ENCODE results near the gene CCP110. TPM values are rescaled to one million over a fixed set of nuclear protein-coding genes. Genes with fewer than 3 reads are reported as not detected.

The CCP110 gene
- total and polyA plus RNA-seq, 2 of the 13 experiments (the other 11 are each of a cell fraction or from before 2014, with no cell fraction given), result 10.0 to 11.1 TPM

- TF ChIP-seq ZBTB7A (CRISPR knock-in tag; IDR thresholded peaks at IDR 0.05) (no peak), ZNF777 (CRISPR knock-in tag; IDR thresholded peaks at IDR 0.05) (no peak), ZNF761 (CRISPR knock-in tag; conservative IDR thresholded peaks at IDR 0.05) (0 out of 2 replicates have a peak, but pooled peaks have one; percentile 75), MIER3 (CRISPR knock-in tag; IDR thresholded peaks at IDR 0.05; ENCODE audit: borderline replicate concordance) (0 out of 2 replicates have a peak, but pooled peaks have one; percentile 55), JUN (CRISPR knock-in tag; IDR thresholded peaks at IDR 0.05) (0 out of 2 replicates have a peak, but pooled peaks have one; percentile 41), SALL2 (CRISPR knock-in tag; IDR thresholded peaks at IDR 0.05) (peak; percentile 19; the same call in 1 of the 2 replicates), LBX2 (CRISPR knock-in tag; IDR thresholded peaks at IDR 0.05; ENCODE audit: borderline replicate concordance) (peak; percentile 93; the same call in 1 of the 2 replicates), MTA3 (CRISPR knock-in tag; IDR thresholded peaks at IDR 0.05) (no peak), ZKSCAN1 (IDR thresholded peaks at IDR 0.05; ENCODE audit: low read length) (no peak), ZNF326 (CRISPR knock-in tag; IDR thresholded peaks at IDR 0.05; ENCODE audit: borderline replicate concordance) (no peak), SMAD1 (CRISPR knock-in tag; IDR thresholded peaks at IDR 0.05; ENCODE audit: borderline replicate concordance, low read depth) (peak; percentile 76; the same call in 1 of the 2 replicates), MEIS2 (CRISPR knock-in tag; IDR thresholded peaks at IDR 0.05) (peak; percentile 56), ZNF292 (CRISPR knock-in tag; IDR thresholded peaks at IDR 0.05; ENCODE audit: borderline replicate concordance, low read depth) (no peak), ZNF530 (CRISPR knock-in tag; IDR thresholded peaks at IDR 0.05; ENCODE audit: low read depth) (no peak), BCL3 (CRISPR knock-in tag; IDR thresholded peaks at IDR 0.05) (no peak), ZNF709 (CRISPR knock-in tag; IDR thresholded peaks at IDR 0.05) (no peak), ZNF878 (CRISPR knock-in tag; IDR thresholded peaks at IDR 0.05) (no peak), ZSCAN9 (CRISPR knock-in tag; IDR thresholded peaks at IDR 0.05; ENCODE audit: borderline replicate concordance) (no peak), HMG20B (CRISPR knock-in tag; conservative IDR thresholded peaks at IDR 0.05) (no peak), NR0B2 (CRISPR knock-in tag; IDR thresholded peaks at IDR 0.05) (no peak; the same call in 1 of the 2 replicates), REXO4 (CRISPR knock-in tag; IDR thresholded peaks at IDR 0.05; ENCODE audit: borderline replicate concordance) (no peak), GABPB1 (CRISPR knock-in tag; IDR thresholded peaks at IDR 0.05) (peak; percentile 97), POGZ (CRISPR knock-in tag; IDR thresholded peaks at IDR 0.05) (no peak; the same call in 1 of the 2 replicates), ZNF329 (CRISPR knock-in tag; IDR thresholded peaks at IDR 0.05; ENCODE audit: low read depth) (no peak), NR2F1 (CRISPR knock-in tag; IDR thresholded peaks at IDR 0.05) (no peak), ZKSCAN8 (CRISPR knock-in tag; IDR thresholded peaks at IDR 0.05; ENCODE audit: borderline replicate concordance) (no peak), NCOR1 (IDR thresholded peaks at IDR 0.05; ENCODE audit: borderline replicate concordance, low read length) (0 out of 2 replicates have a peak, but pooled peaks have one; percentile 13), MZF1 (CRISPR knock-in tag; IDR thresholded peaks at IDR 0.05; ENCODE audit: borderline replicate concordance) (no peak), NR2F6 (IDR thresholded peaks at IDR 0.05) (0 out of 2 replicates have a peak, but pooled peaks have one; percentile 12), NR2F6 (CRISPR knock-in tag; IDR thresholded peaks at IDR 0.05) (no peak)
Observed at GRCh38 chr16:19523559-19524355, at the start of gene CCP110 (continued).
